Uterus (tissue), 4 donors: Measurements from ENCODE around the gene PTPRJ. TPM values are rescaled to one million over a fixed set of nuclear protein-coding genes. Genes with fewer than 3 reads are reported as not detected.

ENCODE experiments used
- DNase-seq, 2 donors: peaks; one replicate each; pipeline ENCODE4 v3.0.0-alpha.2; 2019 to 2020
- H3K27ac ChIP-seq, 2 donors: fragments of 200-600 bp; sonication (generic); 1 replicate in 1 of 2; 2 replicates in 1 of 2; pipeline ENCODE4 v1.5.1; 2016 to 2018
- H3K27me3 ChIP-seq, 2 donors: fragments of 200-600 bp; sonication (generic); one replicate each; pipeline ENCODE4 v1.5.1; 2018 to 2019; ENCODE audit warnings: control low read depth in 1 of 2
- H3K36me3 ChIP-seq, 2 donors: fragments of 200-600 bp; sonication (generic); one replicate each; pipeline ENCODE4 v1.5.1; 2019; ENCODE audit warnings: control low read depth in 1 of 2
- H3K4me1 ChIP-seq, 2 donors: fragments of 200-600 bp; sonication (generic); one replicate each; pipeline ENCODE4 v1.5.1; 2018 to 2019; ENCODE audit warnings: control low read depth in 1 of 2
- H3K4me3 ChIP-seq, 2 donors: fragments of 200-600 bp; sonication (generic); 1 replicate in 1 of 2; 2 replicates in 1 of 2; pipeline ENCODE4 v1.5.1; 2018 to 2019; ENCODE audit warnings: mild to moderate bottlenecking in 1 of 2
- H3K9me3 ChIP-seq, 2 donors: fragments of 200-600 bp; sonication (generic); one replicate each; pipeline ENCODE4 v1.5.1; 2019; ENCODE audit warnings: control low read depth in 1 of 2
- CTCF ChIP-seq, 4 experiments: fragments of 200-600 bp in 2 of 4; fragments of 450-650 bp in 2 of 4; sonication (generic) in 2 of 4; IDR thresholded peaks; one replicate each; pipeline ENCODE4 v1.5.1; 2016 to 2019; ENCODE audit warnings: antibody characterized with exemption in 4 of 4, mild to moderate bottlenecking in 2 of 4, moderate library complexity in 1 of 4
- POLR2A ChIP-seq, 2 donors: fragments of 450-650 bp; IDR thresholded peaks; one replicate each; pipeline ENCODE4 v1.6.1; 2016; ENCODE audit warnings: antibody characterized with exemption in 2 of 2, mild to moderate bottlenecking in 1 of 2, moderate library complexity in 1 of 2
- intact Hi-C: fragments of 100-400 bp; cut with DNase I; formaldehyde crosslinking; loops from one replicate; pipeline ENCODE4 v1.15.1; 2023; ENCODE audit warnings: low total_unique reads
- total RNA-seq, 4 donors: library from RNA; depleted of rRNA in 3 of 4; stranded (reverse); fragments of >200 nt in 3 of 4; gene quantifications; one replicate each; pipeline versions ENCODE4 v1.1.0 to v1.2.4, GENCODE V29; 2014 to 2023
- donor health status: DM: yes; HTN: yes; CAD: no.

PTPRJ gene
- total RNA-seq, 4 donors from 2014 or later, result 2.1 to 22.1 (median 7.1) TPM

GRCh38 chr11:47986219-47986618, 5.9 kb downstream of the PTPRJ start:
- no peak overlapping the region for H3K4me3 ChIP-seq
- intact Hi-C loops, result no loop called here
- no peaks in the 10 kb centered on the region for H3K36me3 ChIP-seq
- DNase-seq, result no peak
- H3K9me3 ChIP-seq, result no peaks in the 10 kb centered on the region
- peaks cover 0 to 7% of the 10 kb centered on the region in 2 donors for H3K4me1 ChIP-seq
- TF ChIP-seq POLR2A (IDR thresholded peaks at IDR 0.05), result no peak
- TF ChIP-seq CTCF (IDR thresholded peaks at IDR 0.05), result no peak
- H3K27ac ChIP-seq, result no peak overlapping the region
- no peaks in the 10 kb centered on the region for H3K27me3 ChIP-seq

- Histone ChIP-seq H3K27me3 (no peaks in the 10 kb centered on the region), H3K27ac (no peak overlapping the region), H3K4me1 (peaks cover 0 to 5% of the 10 kb centered on the region in 2 donors), H3K9me3 (no peaks in the 10 kb centered on the region), H3K4me3 (no peak overlapping the region), H3K36me3 (no peaks in the 10 kb centered on the region)
- DNase-seq, result no peak
- intact Hi-C loops, result no loop called here
- TF ChIP-seq CTCF (IDR thresholded peaks at IDR 0.05), result no peak
- TF ChIP-seq POLR2A (IDR thresholded peaks at IDR 0.05), result no peak
These were observed 6.4 kb downstream of the PTPRJ start for GRCh38 chr11:47986742-47987141.

- Histone ChIP-seq H3K4me1 (no peaks in the 10 kb centered on the region), H3K9me3 (no peaks in the 10 kb centered on the region), H3K36me3 (no peaks in the 10 kb centered on the region), H3K4me3 (no peak overlapping the region), H3K27ac (no peak overlapping the region), H3K27me3 (no peaks in the 10 kb centered on the region)
- TF ChIP-seq POLR2A (IDR thresholded peaks at IDR 0.05) (no peak), CTCF (IDR thresholded peaks at IDR 0.05) (no peak)
- intact Hi-C loops, result no loop called here
- DNase-seq, result no peak
These were observed 7.0 kb downstream of the PTPRJ start for GRCh38 chr11:47987310-47987709.

GRCh38 chr11:47987781-47988180, 7.4 kb downstream of the PTPRJ start:
- TF ChIP-seq CTCF (IDR thresholded peaks at IDR 0.05) (no peak), POLR2A (IDR thresholded peaks at IDR 0.05) (no peak)
- intact Hi-C loops, result no loop called here
- no peaks in the 10 kb centered on the region for H3K9me3 ChIP-seq
- no peaks in the 10 kb centered on the region for H3K4me1 ChIP-seq
- H3K27me3 ChIP-seq, result no peaks in the 10 kb centered on the region
- H3K27ac ChIP-seq, result no peak overlapping the region
- no peaks in the 10 kb centered on the region for H3K36me3 ChIP-seq
- DNase-seq, result no peak
- no peak overlapping the region for H3K4me3 ChIP-seq

- Histone ChIP-seq H3K9me3 (no peaks in the 10 kb centered on the region), H3K27ac (no peak overlapping the region), H3K4me1 (no peaks in the 10 kb centered on the region), H3K4me3 (no peak overlapping the region), H3K27me3 (no peaks in the 10 kb centered on the region), H3K36me3 (no peaks in the 10 kb centered on the region)
- intact Hi-C loops, result no loop called here
- no peak for TF ChIP-seq CTCF (IDR thresholded peaks at IDR 0.05)
- TF ChIP-seq POLR2A (IDR thresholded peaks at IDR 0.05), result no peak
- DNase-seq, result no peak
These were observed 9.4 kb downstream of the PTPRJ start for GRCh38 chr11:47989779-47990178.
